ENCODE data around the gene SFT2D2. TPM values are rescaled to one million over a fixed set of nuclear protein-coding genes. Genes with fewer than 3 reads are reported as not detected.

SFT2D2 gene
- total RNA-seq, 2 experiments from 2014 or later: 32.7 to 32.8 TPM

DNA sequence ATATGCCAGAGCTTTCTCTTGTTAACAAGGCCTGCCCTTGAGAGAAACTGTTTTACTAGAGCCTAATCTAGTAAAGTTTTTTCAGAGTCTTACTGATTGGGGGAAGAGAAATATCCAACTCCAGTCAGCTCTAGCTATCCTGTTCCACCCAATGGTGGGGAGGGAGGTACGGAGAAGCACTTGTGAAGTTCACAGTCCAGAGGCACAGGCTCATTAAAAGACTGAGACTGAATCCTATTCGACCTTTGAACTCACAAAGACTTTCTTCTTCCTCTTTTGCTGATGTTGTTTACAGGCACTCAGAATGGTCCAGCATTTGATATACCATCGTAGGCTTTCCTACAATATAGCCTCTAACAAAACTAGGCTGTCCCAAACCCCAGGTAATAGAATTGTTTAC, 15.5 kb upstream of the SFT2D2 start:
- no peaks in the 10 kb centered on the region for H3K4me1 Mint-ChIP-seq
- no peak for DNase-seq
- peaks cover 22% of the 10 kb centered on the region for H3K36me3 Mint-ChIP-seq
- no peak overlapping the region for H3K27ac Mint-ChIP-seq
- H3K27me3 Mint-ChIP-seq: peaks cover 3% of the 10 kb centered on the region
- H3K9me3 Mint-ChIP-seq: peaks cover 18% of the 10 kb centered on the region
- H3K4me3 Mint-ChIP-seq: no peak overlapping the region

DNA sequence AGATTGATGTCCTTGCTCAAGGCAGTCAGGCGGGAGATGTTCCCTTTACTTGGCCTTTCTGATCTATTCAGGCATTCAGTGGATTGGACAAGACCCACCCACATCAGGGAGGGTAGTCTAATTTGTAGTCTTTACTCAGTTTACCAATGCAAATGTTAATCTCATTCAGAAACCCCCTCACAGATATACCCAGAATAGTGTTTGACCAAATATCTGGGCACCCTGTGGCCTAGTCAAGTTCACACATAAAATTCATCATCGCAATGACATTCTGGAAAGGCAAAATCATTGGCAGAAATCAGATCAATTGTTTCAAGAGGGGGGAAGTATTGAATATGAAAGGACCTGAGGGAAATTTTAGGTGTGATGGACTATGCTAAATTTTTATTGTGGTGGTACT, 12.5 kb upstream of the SFT2D2 start:
- H3K36me3 Mint-ChIP-seq: peaks cover 9% of the 10 kb centered on the region
- peaks cover 14% of the 10 kb centered on the region for H3K9me3 Mint-ChIP-seq
- no peaks in the 10 kb centered on the region for H3K4me1 Mint-ChIP-seq
- no peak overlapping the region for H3K27ac Mint-ChIP-seq
- no peak overlapping the region for H3K4me3 Mint-ChIP-seq
- no peak for DNase-seq
- peaks cover 3% of the 10 kb centered on the region for H3K27me3 Mint-ChIP-seq

DNA sequence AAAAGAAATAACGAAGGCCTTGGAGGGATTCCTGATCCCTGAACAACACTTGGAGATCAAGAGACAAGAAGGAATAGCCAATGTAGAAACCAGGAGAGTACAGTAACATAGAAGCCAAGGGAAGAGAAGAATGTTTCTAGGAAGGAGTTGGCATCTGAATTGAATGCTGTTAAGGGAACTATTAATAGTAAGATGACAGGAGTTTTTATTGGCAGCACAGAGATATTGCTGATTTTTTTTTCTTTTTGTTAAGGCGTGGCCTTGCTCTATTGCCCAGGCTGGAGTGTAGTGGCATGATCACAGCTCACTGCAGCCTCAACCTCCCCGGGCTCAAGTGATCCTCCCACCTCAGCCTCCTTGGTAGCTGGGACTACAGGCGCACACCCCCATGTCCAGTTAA, 9.6 kb upstream of the SFT2D2 start:
- Mint-ChIP-seq H3K36me3 (peaks cover 4% of the 10 kb centered on the region), H3K27me3 (peaks cover 13% of the 10 kb centered on the region), H3K9me3 (peaks cover 13% of the 10 kb centered on the region), H3K4me3 (no peak overlapping the region), H3K27ac (no peak overlapping the region), H3K4me1 (peaks cover 4% of the 10 kb centered on the region)
- DNase-seq: no peak

DNA sequence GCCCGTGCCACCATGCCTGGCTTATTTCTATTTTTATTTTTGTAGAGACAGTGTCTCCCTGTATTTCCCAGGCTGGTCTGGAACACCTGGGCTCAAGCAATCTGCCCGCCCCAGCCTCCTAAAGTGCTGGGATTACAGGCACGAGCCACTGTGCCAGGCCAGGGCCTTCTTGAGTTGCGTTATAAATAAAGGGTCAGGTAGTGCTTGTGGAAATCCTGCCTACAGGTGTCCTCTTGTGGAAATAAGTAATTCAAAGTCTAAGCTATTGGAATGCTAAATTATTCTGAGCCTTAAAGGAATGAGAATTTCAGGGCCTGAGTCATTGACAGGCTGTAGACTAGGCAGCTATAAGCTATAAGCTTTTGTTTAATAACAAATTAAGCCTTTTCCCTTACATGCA, 8.1 kb upstream of the SFT2D2 start:
- Mint-ChIP-seq H3K4me1 (peaks cover 4% of the 10 kb centered on the region), H3K27me3 (peaks cover 13% of the 10 kb centered on the region), H3K36me3 (no peaks in the 10 kb centered on the region), H3K9me3 (peaks cover 4% of the 10 kb centered on the region), H3K4me3 (no peak overlapping the region), H3K27ac (no peak overlapping the region)
- no peak for DNase-seq

DNA sequence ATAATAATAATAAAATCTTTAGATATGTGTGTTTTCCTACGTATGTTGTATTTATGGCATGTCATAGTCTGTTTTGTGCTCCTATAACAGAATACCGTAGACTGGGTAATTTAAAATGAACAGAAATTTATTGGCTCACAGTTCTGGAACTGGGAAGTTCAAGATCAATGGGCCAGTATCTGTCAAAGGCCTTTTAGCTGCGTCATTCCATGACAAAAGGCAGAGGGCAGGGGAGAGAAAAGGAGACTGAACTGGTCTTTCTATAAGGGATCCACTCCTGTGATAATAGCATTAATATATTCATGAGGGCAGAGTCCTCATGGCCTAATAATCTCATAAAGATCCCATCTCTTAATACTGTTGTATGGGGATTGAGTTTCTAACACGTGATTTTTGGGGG, 7.1 kb upstream of the SFT2D2 start:
- H3K36me3 Mint-ChIP-seq: peaks cover 3% of the 10 kb centered on the region
- H3K4me3 Mint-ChIP-seq: no peak overlapping the region
- no peak for DNase-seq
- H3K27me3 Mint-ChIP-seq: peaks cover 15% of the 10 kb centered on the region
- peaks cover 4% of the 10 kb centered on the region for H3K4me1 Mint-ChIP-seq
- no peak overlapping the region for H3K27ac Mint-ChIP-seq
- H3K9me3 Mint-ChIP-seq: peaks cover 3% of the 10 kb centered on the region

DNA sequence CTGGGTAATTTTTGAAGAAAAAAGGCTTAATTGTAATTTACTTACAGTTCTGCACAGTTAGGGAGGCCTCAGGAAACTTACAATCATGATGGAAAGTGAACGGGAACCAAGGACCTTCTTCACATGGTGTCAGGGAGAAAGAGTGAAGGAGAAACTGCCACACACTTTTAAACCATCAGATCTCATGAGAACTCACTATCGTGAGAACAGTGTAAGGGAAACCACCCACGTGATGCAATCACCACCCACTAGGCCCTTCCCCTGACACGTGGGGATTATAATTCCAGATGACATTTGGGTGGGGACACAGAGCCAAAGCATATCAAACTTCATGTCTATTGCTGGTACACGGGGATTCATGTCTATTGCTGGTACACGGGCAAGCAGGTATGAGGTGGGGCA, 5.3 kb upstream of the SFT2D2 start:
- DNase-seq: no peak
- peaks cover 18% of the 10 kb centered on the region for H3K4me1 Mint-ChIP-seq
- peak overlapping the region; percentile 19 for H3K4me3 Mint-ChIP-seq
- peak overlapping the region; percentile 38 for H3K27ac Mint-ChIP-seq
- peaks cover 5% of the 10 kb centered on the region for H3K9me3 Mint-ChIP-seq
- H3K36me3 Mint-ChIP-seq: peaks cover 5% of the 10 kb centered on the region
- peaks cover 15% of the 10 kb centered on the region for H3K27me3 Mint-ChIP-seq

DNA sequence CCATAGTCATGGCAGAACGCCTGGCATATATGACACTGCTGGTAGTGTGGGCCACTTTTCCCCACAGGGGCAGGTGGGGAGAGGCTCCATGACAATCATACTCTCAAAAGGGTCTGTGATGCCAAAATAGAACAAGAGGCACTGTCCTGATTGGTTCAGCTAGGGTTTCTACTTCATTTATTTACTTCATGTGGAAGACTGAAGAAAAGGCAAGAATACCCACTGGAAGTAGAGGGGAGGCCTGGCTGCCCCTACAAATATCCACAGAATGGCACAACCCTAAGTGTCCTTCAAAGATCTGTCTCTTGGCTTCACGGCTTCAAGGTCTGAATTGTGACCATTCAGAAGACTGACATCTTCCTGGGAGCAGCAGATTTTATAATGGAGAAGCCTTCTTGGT, 4.5 kb upstream of the SFT2D2 start:
- Mint-ChIP-seq H3K27me3 (peaks cover 15% of the 10 kb centered on the region), H3K36me3 (peaks cover 5% of the 10 kb centered on the region), H3K4me3 (no peak overlapping the region), H3K27ac (no peak overlapping the region), H3K9me3 (peaks cover 5% of the 10 kb centered on the region), H3K4me1 (peaks cover 19% of the 10 kb centered on the region)
- no peak for DNase-seq

DNA sequence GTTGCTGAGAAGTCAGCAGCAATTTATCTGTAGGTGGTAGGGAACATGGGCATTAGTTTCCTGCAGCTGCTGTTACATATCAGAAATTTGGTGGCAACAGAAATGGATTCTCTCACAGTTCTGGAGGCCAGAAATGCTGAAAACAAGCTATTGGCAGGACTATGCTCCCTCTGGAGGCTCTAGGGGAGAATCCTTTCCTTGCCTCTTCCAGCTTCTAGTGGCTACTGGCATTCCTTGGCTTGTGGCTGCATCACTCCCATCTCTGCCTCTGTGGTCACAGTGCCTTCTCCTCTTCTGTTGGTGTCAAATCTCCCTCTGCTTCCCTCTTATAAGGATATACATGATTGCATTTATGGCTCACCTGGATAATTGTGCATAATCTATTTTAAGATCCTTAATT, 2.5 kb upstream of the SFT2D2 start:
- Mint-ChIP-seq H3K4me3 (no peak overlapping the region), H3K9me3 (peaks cover 5% of the 10 kb centered on the region), H3K27ac (no peak overlapping the region), H3K36me3 (peaks cover 17% of the 10 kb centered on the region), H3K27me3 (peaks cover 15% of the 10 kb centered on the region), H3K4me1 (peaks cover 32% of the 10 kb centered on the region)
- no peak for DNase-seq

DNA sequence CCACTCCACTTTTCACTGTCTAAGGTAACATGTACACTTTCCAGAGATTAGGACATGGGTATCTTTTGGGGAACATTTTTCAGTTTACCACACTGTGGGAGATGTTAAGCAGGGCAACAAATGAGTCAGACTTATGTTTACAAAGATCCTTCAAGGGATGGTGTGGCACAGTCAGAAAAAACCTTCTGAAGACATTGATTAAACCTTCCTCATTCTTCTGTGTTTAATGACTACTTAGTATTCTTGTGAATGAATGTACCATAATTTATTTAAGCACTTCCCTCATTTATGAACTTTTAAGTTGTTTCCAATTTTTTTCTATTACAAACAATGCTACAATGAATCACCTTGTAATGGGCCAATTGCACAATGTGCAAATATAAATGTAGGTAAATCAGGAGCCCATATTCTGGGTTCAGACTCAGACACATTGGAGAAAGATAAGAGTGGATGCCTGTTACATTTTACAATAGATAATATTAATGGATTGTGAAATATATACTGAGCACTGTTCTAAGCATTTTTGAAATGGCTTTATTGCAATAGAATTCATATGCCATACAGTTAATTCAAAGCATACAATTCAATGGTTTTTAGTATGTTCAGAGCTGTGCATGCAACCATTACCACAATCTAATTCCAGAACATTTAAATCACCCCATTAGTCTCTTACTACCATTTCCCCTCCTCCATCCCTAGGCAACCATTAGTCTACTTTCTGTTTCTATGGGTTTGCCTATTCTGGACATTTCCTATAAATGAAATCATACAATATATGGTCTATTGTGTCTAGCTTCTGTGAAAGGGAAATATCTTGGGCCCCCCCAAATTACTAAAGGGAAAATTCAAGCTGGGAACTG, 1.9 kb upstream of the SFT2D2 start:
- Mint-ChIP-seq H3K4me3 (no peak overlapping the region), H3K9me3 (peaks cover 5% of the 10 kb centered on the region)

DNA sequence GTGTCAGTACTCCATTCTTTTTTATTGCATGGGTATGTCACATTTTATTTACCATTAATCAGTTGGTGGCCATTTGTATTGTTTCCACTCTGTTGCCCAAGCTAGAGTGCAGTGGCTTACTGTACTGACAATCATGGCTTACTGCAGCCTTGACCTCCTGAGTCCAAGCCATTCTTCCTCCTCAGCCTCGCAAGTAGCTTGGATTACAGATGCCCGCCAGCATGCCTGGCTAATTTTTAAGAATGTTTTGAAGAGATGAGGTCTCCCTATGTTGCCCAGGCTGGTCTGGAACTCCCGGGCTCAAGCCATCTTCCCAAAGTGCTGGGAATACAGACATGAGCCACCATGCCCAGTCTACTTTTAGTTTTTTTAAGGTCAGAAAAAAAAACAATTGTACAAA, 813 bp upstream of the SFT2D2 start:
- Mint-ChIP-seq H3K9me3 (peaks cover 5% of the 10 kb centered on the region), H3K27me3 (peaks cover 10% of the 10 kb centered on the region), H3K36me3 (peaks cover 28% of the 10 kb centered on the region), H3K4me1 (peaks cover 49% of the 10 kb centered on the region), H3K4me3 (peak overlapping the region; percentile 91), H3K27ac (peak overlapping the region; percentile 85)
- DNase-seq: no peak

More for the DNA sequence above, 1.9 kb upstream of the SFT2D2 start:
- Mint-ChIP-seq H3K27ac (no peak overlapping the region), H3K4me1 (peaks cover 38% of the 10 kb centered on the region), H3K36me3 (peaks cover 18% of the 10 kb centered on the region), H3K27me3 (peaks cover 15% of the 10 kb centered on the region)
- no peak for DNase-seq

DNA sequence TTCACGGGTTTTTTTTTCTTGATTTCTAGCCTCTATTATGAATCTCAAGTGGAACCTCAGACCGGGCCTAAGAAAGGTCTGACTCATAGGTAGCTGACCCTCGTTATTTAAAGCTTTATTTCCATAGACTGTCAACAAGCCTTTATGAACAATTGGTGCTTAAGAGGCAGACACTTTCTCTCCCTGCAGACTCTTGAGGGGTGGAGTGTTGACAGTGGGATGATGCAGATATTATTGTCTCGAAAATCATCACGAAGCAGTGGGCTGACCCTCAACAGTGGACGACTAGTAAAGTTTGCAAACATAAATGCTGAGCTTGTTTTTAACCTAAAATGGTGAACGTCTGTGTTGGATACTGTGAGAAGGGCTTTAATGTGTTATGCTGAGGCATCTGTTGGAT, 1.8 kb downstream of the SFT2D2 start:
- peak overlapping the region; percentile 91 for H3K4me3 Mint-ChIP-seq
- peaks cover 6% of the 10 kb centered on the region for H3K27me3 Mint-ChIP-seq
- H3K27ac Mint-ChIP-seq: peak overlapping the region; percentile 92
- peaks cover 43% of the 10 kb centered on the region for H3K36me3 Mint-ChIP-seq
- DNase-seq: no peak
- peaks cover 50% of the 10 kb centered on the region for H3K4me1 Mint-ChIP-seq
- peaks cover 5% of the 10 kb centered on the region for H3K9me3 Mint-ChIP-seq

DNA sequence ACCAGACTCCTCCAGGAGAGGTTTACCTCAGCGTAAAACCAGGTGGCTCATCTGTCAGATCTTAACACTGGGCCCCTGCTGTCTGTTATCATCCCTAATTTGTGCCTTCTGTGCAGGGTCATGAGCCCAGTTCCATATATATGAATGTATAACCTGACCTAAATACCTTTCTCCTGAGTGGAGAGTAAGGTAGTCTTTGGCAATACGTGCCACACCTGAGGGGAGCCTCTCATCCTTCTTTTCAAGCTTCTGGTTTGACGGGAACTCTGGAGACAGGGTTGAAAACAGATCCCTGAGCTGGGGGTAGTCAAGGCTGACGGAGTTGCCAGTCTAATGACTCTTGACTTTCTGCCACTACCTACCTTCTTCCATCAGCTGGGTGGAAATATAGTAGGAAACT, 4.1 kb downstream of the SFT2D2 start:
- peaks cover 50% of the 10 kb centered on the region for H3K4me1 Mint-ChIP-seq
- no peak overlapping the region for H3K4me3 Mint-ChIP-seq
- H3K9me3 Mint-ChIP-seq: no peaks in the 10 kb centered on the region
- H3K27ac Mint-ChIP-seq: no peak overlapping the region
- H3K36me3 Mint-ChIP-seq: peaks cover 55% of the 10 kb centered on the region
- no peak for DNase-seq
- no peaks in the 10 kb centered on the region for H3K27me3 Mint-ChIP-seq

DNA sequence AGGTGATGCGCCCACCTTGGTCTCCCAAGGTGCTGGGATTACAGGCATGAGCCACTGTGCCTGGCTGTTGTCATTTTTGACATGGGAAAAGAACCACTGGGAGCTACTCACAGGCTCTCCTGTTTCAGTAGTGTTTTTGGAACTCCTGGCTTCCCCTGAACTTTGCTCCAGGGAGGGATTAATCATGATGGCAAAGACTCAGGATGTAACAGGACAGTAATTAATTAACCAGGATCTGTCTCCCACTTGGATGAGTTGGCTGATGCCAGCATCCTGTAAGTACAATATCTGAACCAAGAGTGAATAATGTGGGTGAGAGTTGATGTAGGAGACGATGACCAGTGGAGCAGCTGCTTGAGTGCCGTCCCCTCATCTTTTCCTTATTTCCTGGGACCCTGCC, 4.9 kb downstream of the SFT2D2 start:
- no peak for DNase-seq
- no peak overlapping the region for H3K4me3 Mint-ChIP-seq
- no peaks in the 10 kb centered on the region for H3K27me3 Mint-ChIP-seq
- H3K9me3 Mint-ChIP-seq: no peaks in the 10 kb centered on the region
- H3K4me1 Mint-ChIP-seq: peaks cover 51% of the 10 kb centered on the region
- H3K36me3 Mint-ChIP-seq: peaks cover 58% of the 10 kb centered on the region
- no peak overlapping the region for H3K27ac Mint-ChIP-seq

DNA sequence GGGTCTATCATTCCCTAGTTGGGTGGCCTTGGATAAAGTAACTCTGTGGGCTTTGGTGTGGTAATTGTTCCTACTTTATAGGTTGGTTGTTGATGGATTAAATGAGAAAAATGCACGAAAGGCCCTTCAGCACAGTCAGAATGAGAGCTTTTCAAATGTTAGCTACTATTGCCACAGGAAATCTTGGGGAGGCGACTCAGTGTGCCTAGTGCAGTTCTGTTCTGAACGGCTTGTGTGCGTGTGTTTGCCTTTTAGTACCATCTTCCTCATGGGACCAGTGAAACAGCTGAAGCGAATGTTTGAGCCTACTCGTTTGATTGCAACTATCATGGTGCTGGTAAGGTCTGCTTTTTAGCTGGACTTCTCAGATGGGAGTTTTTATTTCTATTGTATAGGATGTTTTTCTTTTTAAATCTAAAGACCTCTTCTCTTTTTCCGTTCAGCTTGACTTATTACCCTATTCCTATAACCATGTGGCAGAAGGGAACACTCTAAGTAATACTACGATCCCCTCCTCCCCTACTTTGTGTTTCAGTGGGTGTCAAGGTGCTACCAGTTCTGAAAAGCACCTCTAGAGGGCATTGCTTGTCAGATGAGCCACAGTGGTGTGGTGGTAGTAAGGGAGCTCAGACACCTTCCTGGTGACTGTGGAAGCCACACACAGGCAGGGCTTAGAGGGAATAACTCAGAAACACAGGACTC, 9.2 kb downstream of the SFT2D2 start:
- peak; percentile 26 for DNase-seq
- peaks cover 41% of the 10 kb centered on the region for H3K4me1 Mint-ChIP-seq
- peaks cover 60% of the 10 kb centered on the region for H3K36me3 Mint-ChIP-seq
- no peak overlapping the region for H3K4me3 Mint-ChIP-seq
- no peaks in the 10 kb centered on the region for H3K27me3 Mint-ChIP-seq
- peak overlapping the region; percentile 11 for H3K27ac Mint-ChIP-seq
- H3K9me3 Mint-ChIP-seq: no peaks in the 10 kb centered on the region

DNA sequence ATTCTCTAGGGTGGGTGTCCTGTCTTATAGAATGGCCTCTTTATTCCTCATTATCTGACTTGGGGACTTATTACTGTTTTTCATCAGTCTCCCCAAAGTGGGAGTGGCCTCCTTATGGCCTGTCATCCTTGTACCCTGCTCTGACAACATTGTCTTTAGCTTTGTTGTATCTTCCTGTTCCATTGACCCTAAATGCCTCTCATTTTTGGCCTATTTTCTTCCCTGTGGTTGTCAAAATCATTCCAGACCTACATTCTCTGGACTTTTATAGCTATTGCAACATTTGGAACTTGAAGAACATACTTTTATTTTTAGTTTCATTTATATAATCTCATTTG, 9.7 kb downstream of the SFT2D2 start:
- Mint-ChIP-seq H3K27me3 (no peaks in the 10 kb centered on the region), H3K4me1 (peaks cover 41% of the 10 kb centered on the region)

DNA sequence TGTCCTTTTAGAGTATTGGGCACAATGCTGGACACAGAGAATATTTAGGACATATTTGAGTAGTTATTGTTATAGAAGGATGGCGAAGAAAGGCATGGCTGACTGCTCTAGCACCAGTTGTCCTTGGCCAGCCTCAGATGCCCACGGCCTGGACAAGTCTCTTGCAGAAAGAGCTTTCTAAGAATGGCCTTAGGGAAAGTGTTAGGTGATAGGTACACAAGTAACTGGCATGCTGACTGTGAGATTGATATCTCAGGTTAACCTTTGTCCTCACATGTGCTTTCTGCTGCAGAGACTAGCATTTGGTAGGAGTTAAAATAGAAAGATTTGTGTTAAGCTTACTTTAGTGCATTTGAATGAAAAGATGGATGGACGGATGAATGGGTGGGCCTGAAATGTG, 10.1 kb downstream of the SFT2D2 start:
- peak overlapping the region; percentile 8 for H3K27ac Mint-ChIP-seq

More for the DNA sequence above, 9.7 kb downstream of the SFT2D2 start:
- Mint-ChIP-seq H3K36me3 (peaks cover 61% of the 10 kb centered on the region), H3K9me3 (no peaks in the 10 kb centered on the region), H3K27ac (no peak overlapping the region), H3K4me3 (no peak overlapping the region)
- no peak for DNase-seq

More for the DNA sequence above, 10.1 kb downstream of the SFT2D2 start:
- Mint-ChIP-seq H3K9me3 (no peaks in the 10 kb centered on the region), H3K4me3 (no peak overlapping the region), H3K27me3 (no peaks in the 10 kb centered on the region), H3K36me3 (peaks cover 59% of the 10 kb centered on the region), H3K4me1 (peaks cover 38% of the 10 kb centered on the region)
- no peak for DNase-seq
